ENCODE measurements around the gene CYREN.
"Not testable (repeated sequence)": the region's sequence is repeated elsewhere in the genome, so short reads cannot be mapped to it uniquely, and the experiment has no call there.

CYREN gene

GRCh38 chr7:135179321-135179925, 8.9 kb upstream of the CYREN start:
- no peak for DNase-seq (ENCODE audit: low read depth in 2 of 2, low spot score in 1 of 2)

GRCh38 chr7:135178364-135178763, 7.9 kb upstream of the CYREN start:
- DNase-seq (ENCODE audit: low read depth in 2 of 2, low spot score in 1 of 2) = no peak

DNA sequence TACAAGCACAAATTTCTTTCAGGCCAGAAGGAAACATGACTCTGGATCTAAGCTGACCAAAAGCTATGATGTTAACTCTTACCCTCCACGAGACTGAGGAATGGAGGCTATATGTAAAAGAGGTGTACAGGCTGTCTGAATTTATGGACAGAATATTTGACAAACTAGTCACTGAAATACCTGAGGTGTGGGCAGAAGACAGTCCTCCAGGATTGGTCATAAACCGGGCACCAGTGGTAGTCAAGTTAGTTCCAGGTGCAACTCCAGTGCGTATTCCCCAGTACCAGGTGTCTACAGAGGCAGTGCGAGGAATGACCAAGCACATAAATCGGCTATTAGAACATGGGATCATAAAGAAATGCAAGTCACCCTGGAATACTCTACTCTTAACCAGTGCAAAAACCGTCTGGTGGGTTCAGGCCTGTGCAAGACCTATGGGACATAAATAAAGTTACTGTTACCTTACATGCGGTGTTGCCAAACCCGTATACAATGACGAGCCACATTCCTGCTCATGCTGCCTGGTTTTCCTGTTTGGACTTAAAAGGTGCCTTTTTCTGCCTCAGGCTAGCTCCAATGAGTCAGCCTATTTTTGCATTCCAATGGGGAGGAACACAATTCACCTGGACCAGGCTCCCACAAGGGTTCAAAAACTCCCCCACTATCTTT, 6.7 kb upstream of the CYREN start:
- DNase-seq (ENCODE audit: low read depth in 2 of 2, low spot score in 1 of 2) = no peak

GRCh38 chr7:135175931-135176330, 5.4 kb upstream of the CYREN start:
- DNase-seq (ENCODE audit: low read depth in 2 of 2, low spot score in 1 of 2) = no peak

DNA sequence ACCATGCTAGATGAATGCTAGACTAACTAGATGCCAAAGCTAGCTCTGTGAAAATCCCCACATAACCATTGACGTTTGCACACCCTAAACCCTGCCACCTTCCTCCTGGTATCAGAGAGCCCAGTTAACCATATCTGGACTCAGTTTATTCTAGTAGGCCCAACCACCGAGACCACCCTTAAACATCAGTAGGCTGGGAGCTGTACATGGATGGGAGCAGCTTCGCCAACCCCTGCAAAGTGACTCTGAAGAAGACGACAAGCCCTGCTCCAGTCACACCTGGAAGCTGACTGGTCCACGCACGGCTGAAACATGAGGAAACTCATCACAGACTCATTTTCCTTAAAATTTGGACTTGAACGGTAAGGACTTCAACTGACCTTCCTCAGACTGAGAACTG, 4.4 kb upstream of the CYREN start:
- no peak for DNase-seq (ENCODE audit: low read depth in 2 of 2, low spot score in 1 of 2)

DNA sequence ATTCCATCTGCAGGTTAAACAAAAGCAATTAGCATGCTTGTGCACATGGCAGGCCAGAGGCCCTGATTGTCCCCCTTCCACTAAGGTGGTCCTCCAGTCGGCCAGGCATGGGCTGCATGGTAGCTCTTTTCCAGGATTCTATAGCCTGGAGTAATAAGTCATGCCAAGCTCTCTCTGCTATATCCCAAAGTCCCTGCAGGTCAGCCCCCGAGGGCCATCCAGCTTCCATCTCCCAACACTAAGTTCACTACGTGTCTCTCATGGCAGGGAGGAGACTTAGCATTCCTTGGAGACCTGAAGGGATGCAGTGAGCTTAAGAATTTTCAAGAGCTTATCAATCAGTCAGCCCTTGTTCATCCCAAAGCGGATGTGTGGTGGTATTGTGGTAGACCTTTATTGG, 3.4 kb upstream of the CYREN start:
- not testable (repeated sequence) for DNase-seq (ENCODE audit: low read depth in 2 of 2, low spot score in 1 of 2)

- not testable (repeated sequence) for DNase-seq (ENCODE audit: low read depth in 2 of 2, low spot score in 1 of 2)
Measured at GRCh38 chr7:135171581-135172291, 1.2 kb upstream of the CYREN start.

DNA sequence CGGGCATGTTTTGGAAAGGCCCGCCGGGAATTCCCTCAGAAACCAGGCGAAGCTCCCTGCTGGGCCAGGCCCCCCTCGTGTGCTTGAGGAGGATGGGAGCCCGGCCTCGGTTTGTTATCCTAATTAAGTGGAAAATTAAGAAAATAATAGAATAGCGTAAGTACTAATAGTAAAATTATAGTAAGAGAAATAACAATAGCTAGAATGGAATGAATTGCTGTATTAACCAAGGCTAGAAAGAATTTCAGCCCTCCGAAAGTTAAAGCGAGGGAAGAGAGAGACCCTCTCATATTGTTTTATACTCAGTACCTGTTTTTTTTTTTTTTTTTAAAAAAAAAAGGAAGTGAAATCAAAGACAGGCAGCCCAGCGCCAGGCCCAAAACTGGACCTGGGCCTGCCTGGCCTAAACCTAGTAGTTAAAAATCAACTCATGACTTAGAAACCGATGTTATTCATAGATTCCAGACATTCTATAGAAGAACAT, 533 bp upstream of the CYREN start:
- DNase-seq (ENCODE audit: low read depth in 2 of 2, low spot score in 1 of 2) = not testable (repeated sequence)

GRCh38 chr7:135169964-135170273, 588 bp downstream of the CYREN start:
- DNase-seq (ENCODE audit: low read depth in 2 of 2, low spot score in 1 of 2) = no peak

DNA sequence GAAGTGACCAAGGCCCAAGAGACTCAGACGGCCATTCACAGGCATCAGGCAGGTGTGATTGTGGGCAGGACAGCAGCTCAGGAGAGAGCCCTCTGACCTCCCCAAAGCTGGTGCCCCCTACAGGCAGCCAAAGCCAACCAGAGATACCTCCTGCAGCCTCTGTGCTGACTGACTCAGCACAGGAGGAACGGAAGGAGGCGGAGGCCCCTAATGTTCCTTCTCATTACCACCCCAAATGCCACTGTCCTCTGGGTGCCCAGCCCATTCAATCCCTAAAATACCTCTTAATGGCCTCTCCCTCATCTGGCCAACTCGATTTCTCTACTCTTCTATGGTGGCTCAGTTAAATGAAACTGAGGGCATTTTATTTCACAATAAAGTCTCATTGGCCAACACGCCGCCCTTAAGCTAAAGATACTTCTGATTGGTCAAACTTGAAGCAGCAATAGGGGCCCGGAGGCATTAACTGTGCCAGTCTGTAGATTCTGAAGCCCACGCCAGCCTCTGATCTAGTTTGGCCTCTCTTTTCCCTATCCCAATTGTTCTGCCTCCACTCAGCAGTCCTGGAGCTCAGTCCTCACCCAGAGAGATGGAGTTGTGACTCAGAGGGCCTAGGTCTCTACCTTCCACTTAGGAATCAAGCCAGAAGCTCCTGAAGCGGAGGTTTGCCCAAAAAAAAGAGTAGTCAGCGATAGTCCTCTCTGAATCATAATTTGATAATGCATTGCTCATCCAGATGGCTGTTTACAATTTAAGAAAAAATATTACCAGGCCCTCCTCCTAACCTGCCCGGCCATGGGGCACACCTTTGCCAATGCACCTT, 1.2 kb downstream of the CYREN start:
- DNase-seq (ENCODE audit: low read depth in 2 of 2, low spot score in 1 of 2) = peak in 1 of 2 donors; percentile 11

GRCh38 chr7:135168489-135169140, 1.9 kb downstream of the CYREN start:
- no peak for DNase-seq (ENCODE audit: low read depth in 2 of 2, low spot score in 1 of 2)

DNA sequence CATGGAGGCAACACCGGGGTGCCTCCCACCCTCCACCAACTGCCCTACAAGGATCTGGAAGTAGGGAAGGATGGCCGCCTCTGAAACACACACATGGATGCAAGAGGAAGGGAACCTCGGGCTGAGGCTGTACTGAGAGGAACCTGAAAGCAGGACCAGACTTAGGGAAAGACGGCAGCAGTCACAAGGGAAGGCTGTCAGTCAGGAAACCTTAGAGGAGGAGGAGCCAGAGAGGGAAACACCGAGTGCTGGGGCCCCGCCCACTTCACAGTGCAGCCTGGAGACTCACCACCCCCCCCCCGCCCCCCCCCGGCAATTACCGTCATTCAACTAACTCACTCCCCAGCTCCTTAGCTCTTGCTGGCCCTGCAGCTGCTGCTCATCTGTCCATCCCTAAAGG, 2.5 kb downstream of the CYREN start:
- no peak for DNase-seq (ENCODE audit: low read depth in 2 of 2, low spot score in 1 of 2)

DNA sequence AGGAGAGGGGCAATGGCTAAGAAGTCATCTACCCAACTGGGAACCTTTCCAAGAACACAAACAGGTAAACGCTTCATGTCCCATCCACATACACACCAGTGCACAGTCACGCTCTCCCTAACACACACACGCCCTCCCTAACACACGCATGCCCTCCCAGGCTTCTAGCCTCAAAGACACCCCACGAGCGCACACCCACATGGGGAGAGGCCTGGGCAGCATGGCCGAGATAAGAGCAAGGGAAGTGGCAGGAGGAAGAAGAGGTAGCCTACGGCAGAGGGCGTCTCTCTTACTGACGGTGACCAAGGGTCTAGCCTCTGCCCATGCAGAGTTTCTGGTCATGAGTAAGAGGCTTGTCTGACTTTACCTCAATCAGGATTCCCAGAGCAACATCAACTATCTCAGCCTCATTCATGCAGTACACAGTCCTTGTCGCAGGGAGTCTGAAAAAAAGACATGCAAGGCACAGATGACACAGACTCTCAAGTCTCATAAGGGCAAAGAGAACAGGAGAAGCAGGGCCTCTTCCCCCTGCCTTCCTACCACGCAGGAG, 3.1 kb downstream of the CYREN start:
- DNase-seq (ENCODE audit: low read depth in 2 of 2, low spot score in 1 of 2) = no peak

DNA sequence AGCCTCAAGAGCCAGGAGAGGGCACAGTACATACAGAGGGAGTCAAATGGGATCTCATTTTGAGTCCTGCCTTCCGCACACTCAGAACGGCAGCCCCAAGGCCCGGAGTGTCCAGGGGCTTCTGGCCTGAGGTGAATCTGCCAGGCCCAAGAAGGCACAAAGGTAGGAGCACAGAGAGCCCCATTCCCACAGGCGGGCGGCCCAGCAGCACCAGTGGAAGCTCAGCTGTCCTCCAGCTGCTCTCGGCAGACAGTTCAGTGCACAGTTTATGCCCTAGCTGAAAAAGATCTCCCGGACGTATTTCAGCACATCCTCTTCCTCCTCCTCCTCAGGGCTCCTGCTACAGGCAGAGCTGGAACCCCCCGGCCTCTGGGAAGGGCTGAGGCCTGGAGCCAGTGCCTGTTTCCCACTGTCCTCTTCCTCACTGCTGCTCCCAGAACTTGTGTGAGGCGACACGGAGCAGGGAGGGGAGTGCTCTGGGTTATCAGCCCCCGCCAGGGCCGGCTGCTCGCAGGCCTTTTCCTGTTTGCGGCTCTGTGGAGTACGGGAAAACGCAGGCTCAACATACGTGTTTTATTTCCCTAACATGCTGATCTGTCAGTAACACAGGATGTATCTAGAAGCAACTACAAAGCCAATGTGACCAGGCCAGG, 4.0 kb downstream of the CYREN start:
- DNase-seq (ENCODE audit: low read depth in 2 of 2, low spot score in 1 of 2) = no peak

DNA sequence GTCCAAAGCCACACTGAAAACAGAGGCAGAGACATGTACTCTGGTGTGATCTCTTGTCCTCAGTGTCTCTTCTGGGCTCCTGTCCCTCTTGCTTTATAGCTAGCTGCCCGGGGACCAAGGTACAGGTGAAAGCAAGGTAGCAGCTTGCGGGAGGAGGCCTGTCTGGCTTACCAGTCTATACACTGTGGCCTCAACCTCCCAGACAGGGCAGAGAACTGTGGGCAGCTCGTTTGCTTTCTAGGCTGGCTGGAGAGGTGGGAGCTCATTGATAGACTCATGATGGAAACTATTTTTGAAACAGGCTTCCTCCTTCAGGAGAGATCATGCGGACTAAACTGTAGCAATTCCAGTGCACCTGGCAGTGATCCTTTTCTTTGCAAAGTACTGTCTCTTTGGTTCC, 4.6 kb downstream of the CYREN start:
- no peak for DNase-seq (ENCODE audit: low read depth in 2 of 2, low spot score in 1 of 2)

- DNase-seq (ENCODE audit: low read depth in 2 of 2, low spot score in 1 of 2) = no peak
Measured at GRCh38 chr7:135164357-135165061, 6.0 kb downstream of the CYREN start.

DNA sequence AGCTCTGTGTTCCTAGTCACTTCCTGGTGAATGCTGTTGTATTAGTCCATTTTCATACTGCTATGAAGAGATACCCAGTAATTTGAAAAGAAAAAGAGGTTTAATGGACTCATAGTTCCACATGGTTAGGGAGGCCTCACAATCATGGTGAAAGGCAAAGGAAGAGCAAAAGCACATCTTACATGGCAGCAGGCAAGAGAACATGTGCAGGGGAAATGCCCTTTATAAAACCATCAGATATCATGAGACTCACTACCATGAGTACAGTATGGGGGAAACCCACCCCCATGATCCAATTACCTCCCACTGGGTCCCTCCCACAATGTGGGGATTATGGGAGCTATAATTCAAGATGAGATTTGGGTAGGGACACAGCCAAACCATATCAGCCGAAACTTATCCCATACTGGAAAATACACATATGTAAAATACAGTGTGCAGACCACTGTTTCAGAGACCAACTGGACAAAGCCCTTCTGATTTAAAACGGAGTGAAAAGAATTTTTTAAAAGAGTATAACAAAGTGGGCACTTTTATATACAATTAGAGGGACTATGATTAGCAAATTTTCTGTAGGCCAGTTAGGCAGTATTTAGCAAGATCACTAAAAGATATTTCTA, 8.0 kb downstream of the CYREN start:
- DNase-seq (ENCODE audit: low read depth in 2 of 2, low spot score in 1 of 2) = no peak

- DNase-seq (ENCODE audit: low read depth in 2 of 2, low spot score in 1 of 2) = no peak
Measured at GRCh38 chr7:135161669-135162068, 8.8 kb downstream of the CYREN start.
